SK-N-MC (cell line): ENCODE measurements around the gene PPT1.

ENCODE experiments used
- DNase-seq: peaks from one replicate; pipeline ENCODE4 v3.0.0-alpha.2; 2011; ENCODE audit warnings: low read depth, low spot score
- H3K27ac ChIP-seq: fragments of 200-600 bp; sonication (generic); 2 replicates; pipeline ENCODE4 v1.5.1; 2016; ENCODE audit warnings: mixed run types
- H3K36me3 ChIP-seq: fragments of 200-600 bp; sonication (generic); 2 replicates; pipeline ENCODE4 v1.6.1; 2017; ENCODE audit warnings: antibody characterized with exemption, low read length, mixed read lengths; ENCODE audit not compliant: insufficient read depth
- H3K4me3 ChIP-seq: fragments of 200-600 bp; sonication (generic); 2 replicates; pipeline ENCODE4 v1.5.1; 2016
- H3K9ac ChIP-seq: fragments of 200-600 bp; sonication (generic); 2 replicates; pipeline ENCODE4 v1.8.0; 2017; ENCODE audit warnings: mixed run types, mixed read lengths; ENCODE audit not compliant: insufficient read length
- H3K9me3 ChIP-seq: fragments of 200-600 bp; sonication (generic); 2 replicates; pipeline ENCODE4 v1.6.1; 2017; ENCODE audit warnings: low read depth, mild to moderate bottlenecking, antibody characterized with exemption, low read length, moderate library complexity, mixed read lengths
- EZH2 ChIP-seq: fragments of 200-600 bp; sonication (generic); IDR thresholded peaks from one replicate; pipeline ENCODE4 v1.6.1; 2017; ENCODE audit warnings: antibody characterized with exemption
- FOXP2 ChIP-seq: optimal IDR thresholded peaks from 2 replicates; pipeline ENCODE3; 2011; ENCODE audit warnings: mild to moderate bottlenecking, moderate library complexity; ENCODE audit not compliant: insufficient read depth; ENCODE audit errors: extremely low read length, control extremely low read depth
- POLR2AphosphoS5 ChIP-seq: IDR thresholded peaks from 2 replicates; pipeline ENCODE4 v1.6.1; 2012; ENCODE audit warnings: mild to moderate bottlenecking, low read depth, low read length, borderline replicate concordance

PPT1 gene

GRCh38 chr1:40032240-40032891 is 64.7 kb downstream of the PPT1 start:
- H3K27ac ChIP-seq: no peak overlapping the region
- H3K9me3 ChIP-seq: no peaks in the 10 kb centered on the region
- peak; percentile 24 for DNase-seq
- no peak overlapping the region for H3K9ac ChIP-seq
- H3K36me3 ChIP-seq: no peaks in the 10 kb centered on the region
- H3K4me3 ChIP-seq: no peak overlapping the region
- no peak for TF ChIP-seq FOXP2
- no peak for TF ChIP-seq EZH2
- TF ChIP-seq POLR2AphosphoS5: no peak

DNA sequence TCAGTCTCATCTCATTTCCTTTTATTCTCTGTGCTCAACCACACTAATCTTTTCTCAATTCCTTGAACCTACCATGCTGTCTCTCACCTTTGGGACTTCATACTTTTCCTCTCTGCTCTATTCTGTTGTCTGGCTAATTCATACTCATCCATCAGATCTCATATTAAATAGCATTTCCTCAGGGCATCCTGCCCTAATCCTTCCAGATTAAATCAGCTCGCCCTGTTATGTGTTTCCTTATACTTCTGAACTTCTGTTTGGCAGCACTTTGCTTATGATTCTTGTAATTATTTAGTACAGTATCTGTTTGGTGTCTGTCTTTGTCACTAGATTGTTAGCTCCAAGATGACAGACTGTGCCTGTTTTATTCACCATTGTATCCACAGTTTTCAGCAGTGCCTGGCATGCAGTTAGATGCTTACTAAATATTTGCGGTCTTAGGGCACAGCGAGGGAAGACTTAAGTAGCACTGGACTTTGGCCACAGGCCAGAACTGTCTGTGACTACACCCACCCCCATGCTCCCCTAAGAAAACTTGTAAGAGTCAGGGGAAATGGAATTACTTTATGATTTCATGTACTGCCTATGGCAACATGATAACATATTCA is 66.4 kb downstream of the PPT1 start:
- no peaks in the 10 kb centered on the region for H3K9me3 ChIP-seq
- no peaks in the 10 kb centered on the region for H3K36me3 ChIP-seq
- no peak overlapping the region for H3K27ac ChIP-seq
- no peak overlapping the region for H3K4me3 ChIP-seq
- no peak for DNase-seq
- H3K9ac ChIP-seq: no peak overlapping the region
- TF ChIP-seq EZH2 (no peak), POLR2AphosphoS5 (no peak), FOXP2 (no peak)

DNA sequence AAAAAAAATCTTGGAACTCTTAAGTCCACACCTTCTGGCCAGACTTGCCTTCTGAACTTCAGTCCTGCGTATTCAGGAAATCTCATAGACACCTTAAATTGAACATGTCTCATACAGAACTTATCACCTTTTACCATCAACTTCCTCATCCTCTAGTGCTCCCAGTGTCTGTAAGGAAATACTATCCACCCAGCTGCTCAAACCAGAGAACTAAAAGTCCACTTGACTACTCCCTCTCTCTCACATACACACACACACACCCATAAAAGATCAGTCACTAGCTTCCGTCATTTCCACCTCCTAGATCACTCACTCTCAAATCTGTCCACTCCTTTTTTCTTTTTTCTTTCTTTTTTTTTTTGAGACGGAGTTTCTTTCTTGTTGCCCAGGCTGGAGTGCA is 67.4 kb downstream of the PPT1 start:
- Histone ChIP-seq H3K9me3 (no peaks in the 10 kb centered on the region), H3K27ac (no peak overlapping the region), H3K36me3 (no peaks in the 10 kb centered on the region), H3K9ac (no peak overlapping the region), H3K4me3 (no peak overlapping the region)
- DNase-seq: no peak
- TF ChIP-seq POLR2AphosphoS5: no peak
- TF ChIP-seq FOXP2: no peak
- no peak for TF ChIP-seq EZH2

GRCh38 chr1:40027647-40028046 is 69.4 kb downstream of the PPT1 start:
- H3K4me3 ChIP-seq: no peak overlapping the region
- no peak overlapping the region for H3K9ac ChIP-seq
- no peak overlapping the region for H3K27ac ChIP-seq
- TF ChIP-seq EZH2: no peak
- no peak for TF ChIP-seq FOXP2
- no peak for TF ChIP-seq POLR2AphosphoS5
- no peak for DNase-seq
- no peaks in the 10 kb centered on the region for H3K9me3 ChIP-seq
- no peaks in the 10 kb centered on the region for H3K36me3 ChIP-seq

DNA sequence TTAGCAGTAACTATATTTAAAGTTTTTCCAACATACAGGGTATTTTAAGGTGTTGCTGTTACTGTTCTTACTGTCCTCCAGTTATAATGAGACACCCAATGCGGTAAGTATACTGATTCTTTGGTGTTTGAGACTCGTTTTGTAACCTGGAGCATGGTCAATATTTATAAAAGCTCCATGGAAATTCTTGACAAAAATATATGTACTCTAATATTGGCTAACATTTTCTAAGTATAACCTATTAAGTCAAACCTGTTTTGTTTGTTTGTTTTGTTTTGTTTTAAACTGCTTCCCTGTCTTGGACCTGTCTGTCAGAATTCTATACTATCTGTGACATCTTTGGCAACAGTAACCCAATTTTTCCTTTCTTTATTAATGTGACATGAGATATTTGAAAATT is 72.4 kb downstream of the PPT1 start:
- no peak overlapping the region for H3K4me3 ChIP-seq
- H3K9me3 ChIP-seq: no peaks in the 10 kb centered on the region
- DNase-seq: no peak
- H3K36me3 ChIP-seq: no peaks in the 10 kb centered on the region
- TF ChIP-seq EZH2 (no peak), POLR2AphosphoS5 (no peak), FOXP2 (no peak)
- H3K27ac ChIP-seq: no peak overlapping the region
- no peak overlapping the region for H3K9ac ChIP-seq

DNA sequence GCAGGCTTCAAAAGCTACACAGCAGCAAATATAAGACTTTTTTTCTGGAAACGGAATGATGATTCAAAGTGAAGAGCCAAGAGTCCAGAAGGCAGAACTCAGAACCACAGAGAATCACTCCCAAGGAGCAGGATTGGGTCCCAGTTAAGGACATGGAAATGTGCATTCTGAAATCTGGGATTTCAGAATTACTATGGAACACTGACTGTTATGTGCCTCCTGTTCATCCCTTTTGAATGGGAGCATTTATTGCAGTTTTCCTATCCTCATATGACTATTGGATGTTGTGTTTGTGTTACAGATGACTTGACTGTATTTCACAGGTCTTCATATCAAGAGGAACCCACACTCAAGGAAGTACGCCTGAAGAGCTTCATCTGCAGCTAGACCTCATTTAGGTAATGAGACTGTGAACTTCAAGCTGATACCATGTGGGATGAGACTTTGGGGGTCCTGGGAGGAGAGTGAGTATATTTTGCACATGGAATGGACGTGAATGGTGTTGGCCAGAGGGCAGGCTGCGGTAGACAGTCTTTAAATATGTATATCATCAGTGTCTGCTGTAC is 73.6 kb downstream of the PPT1 start:
- Histone ChIP-seq H3K27ac (no peak overlapping the region), H3K9ac (no peak overlapping the region), H3K9me3 (no peaks in the 10 kb centered on the region), H3K36me3 (no peaks in the 10 kb centered on the region), H3K4me3 (no peak overlapping the region)
- DNase-seq: no peak
- no peak for TF ChIP-seq POLR2AphosphoS5
- no peak for TF ChIP-seq FOXP2
- TF ChIP-seq EZH2: no peak
